Prostate gland (tissue), 2 donors: ENCODE data around the gene FBLN5.

Source experiments
- CTCF ChIP-seq, 4 experiments: fragments of 200-600 bp in 2 of 4; fragments of 450-650 bp in 2 of 4; sonication (generic) in 2 of 4; IDR thresholded peaks; 1 replicate in 3 of 4; 2 replicates in 1 of 4; pipeline ENCODE4 v1.5.1; 2016 to 2019; ENCODE audit warnings: antibody characterized with exemption in 4 of 4, mild to moderate bottlenecking in 2 of 4, moderate library complexity in 2 of 4
- POLR2A ChIP-seq: fragments of 450-650 bp; IDR thresholded peaks from one replicate; pipeline ENCODE4 v1.6.1; 2016; ENCODE audit warnings: antibody characterized with exemption, mild to moderate bottlenecking
- POLR2AphosphoS5 ChIP-seq: sonication (generic); formaldehyde crosslinking; IDR thresholded peaks from one replicate; pipeline ENCODE4 v1.6.1; 2017; ENCODE audit warnings: antibody characterized with exemption

- TF ChIP-seq CTCF (IDR thresholded peaks at IDR 0.05) (no peak), POLR2AphosphoS5 (no peak), POLR2A (no peak)
These were observed 15.9 kb downstream of the FBLN5 start for GRCh38 chr14:91931478-91932088.
